Inflammatory macrophage treated with lipopolysaccharide for 1 hour (primary cell): ENCODE results near the gene AKAP13.
A peak's percentile ranks its signal among the peaks of the same experiment; 100 is the strongest.

Experiments
- DNase-seq, 2 donors: peaks; one replicate each; pipeline ENCODE4 v3.0.0-alpha.2; 2020 to 2022

AKAP13 gene

GRCh38 chr15:85543741-85544155, 163.3 kb downstream of the AKAP13 start:
- no peak for DNase-seq

DNA sequence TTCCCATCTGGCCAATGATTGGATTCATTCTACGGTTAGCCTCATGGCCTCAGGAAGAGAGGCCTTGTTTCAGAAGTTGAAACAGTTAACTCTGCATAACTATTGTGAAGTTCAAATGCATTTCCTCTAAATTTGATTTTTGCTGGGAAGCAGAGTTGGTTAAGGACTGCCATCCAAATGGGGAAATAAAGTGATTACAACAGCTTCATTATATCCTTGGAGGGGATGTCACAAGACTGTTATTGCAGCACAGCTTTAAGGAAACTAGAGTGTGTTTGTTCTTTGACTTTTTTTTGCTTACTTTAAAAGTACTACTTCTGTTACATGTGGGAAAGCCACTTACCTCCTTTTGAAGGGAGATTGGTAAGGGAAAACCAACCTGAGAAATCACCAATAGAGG, 164.8 kb downstream of the AKAP13 start:
- DNase-seq = peak; percentile 92 to 96

DNA sequence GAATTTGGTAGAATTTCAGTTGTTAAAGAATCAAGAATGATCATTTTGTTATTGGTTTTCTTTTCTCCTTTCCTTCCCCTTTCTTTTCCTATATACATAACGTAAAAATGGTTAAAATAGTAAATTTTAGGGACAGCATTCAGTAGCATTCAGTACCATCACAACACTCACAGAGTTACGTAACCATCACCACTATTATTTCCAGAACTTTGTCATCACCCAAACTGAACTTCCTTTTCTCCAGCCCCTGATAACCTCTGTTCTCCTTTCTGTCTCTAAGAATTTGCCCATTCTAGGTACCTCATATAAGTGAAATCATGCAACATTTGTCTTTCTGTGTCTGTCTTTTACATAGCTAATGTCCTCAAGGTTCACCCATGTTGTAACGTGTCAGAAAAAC, 165.3 kb downstream of the AKAP13 start:
- peak; percentile 79 to 88 for DNase-seq

DNA sequence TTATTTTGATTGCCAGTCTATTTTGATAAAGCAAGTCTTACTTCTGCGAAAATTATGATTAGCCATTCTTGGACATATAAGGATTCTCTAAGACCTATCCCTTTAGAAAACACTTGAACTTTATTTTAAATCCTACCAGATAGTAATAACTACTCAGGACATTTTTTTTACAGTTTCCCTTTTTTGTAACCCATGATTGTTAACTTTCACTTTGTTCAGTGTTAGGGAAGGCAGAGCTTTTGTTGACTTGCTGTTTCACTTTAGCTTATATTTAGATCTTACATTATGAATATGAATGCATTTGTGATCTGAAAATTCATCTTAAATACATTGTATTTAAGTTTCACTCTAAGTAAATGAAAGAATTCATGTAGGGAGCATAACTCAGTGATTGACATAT, 167.0 kb downstream of the AKAP13 start:
- DNase-seq = peak; percentile 58 to 68

DNA sequence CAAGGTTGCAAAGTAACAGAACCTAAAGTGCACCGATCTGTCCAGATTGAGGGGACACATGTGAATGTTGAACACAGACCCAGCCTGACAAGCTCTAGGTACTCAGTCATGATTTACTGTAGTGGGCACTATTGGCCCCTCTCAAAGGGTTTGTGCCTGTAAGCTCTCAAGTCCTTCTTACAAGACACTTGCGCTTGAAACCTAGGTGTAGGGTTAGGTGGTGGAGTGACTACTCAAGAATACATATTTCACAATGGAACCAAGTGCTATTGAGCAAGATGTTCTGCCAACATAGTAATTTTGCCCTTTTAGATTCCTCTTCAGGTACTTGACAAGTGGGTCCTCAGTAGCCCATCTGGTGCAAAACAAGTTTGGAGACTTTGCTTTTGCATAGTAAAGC, 169.9 kb downstream of the AKAP13 start:
- DNase-seq = no peak

- DNase-seq = no peak
These were observed 170.9 kb downstream of the AKAP13 start for GRCh38 chr15:85551221-85551832.

GRCh38 chr15:85554852-85555521, 174.6 kb downstream of the AKAP13 start:
- DNase-seq = peak; percentile 55 to 65

DNA sequence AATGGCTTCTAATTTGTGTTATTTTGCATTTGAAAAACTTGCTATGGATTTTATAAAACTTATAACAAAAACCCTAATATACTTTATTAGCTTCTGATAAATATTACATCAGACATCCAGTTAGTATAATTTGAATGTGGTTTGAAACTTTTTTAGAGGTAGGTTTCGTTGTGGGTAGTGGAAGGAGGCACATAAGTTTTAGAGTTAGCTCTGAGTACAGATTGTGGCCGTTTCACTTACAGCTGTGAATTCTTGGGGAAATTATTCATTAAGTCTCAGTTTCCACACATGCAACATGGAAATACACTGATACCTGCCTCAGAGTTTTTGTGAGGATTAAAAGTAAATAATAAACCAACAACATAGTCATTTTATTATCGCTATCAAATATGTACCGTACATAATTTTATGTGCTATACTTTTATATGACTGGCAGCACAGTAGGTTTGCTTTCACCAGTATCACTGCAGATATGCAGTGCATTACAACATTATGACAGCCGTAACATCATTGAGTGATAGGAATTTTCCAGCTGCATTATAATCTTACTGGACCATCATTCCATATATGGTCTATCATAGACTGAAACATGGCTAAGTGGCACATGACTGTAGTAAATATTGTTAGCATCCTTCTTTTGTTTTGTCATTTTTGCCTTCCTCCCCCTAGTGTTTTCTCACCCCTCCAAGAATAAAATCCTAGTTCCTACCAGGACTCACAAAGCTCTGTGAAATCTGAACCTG, 175.6 kb downstream of the AKAP13 start:
- no peak for DNase-seq

GRCh38 chr15:85556618-85556895, 176.2 kb downstream of the AKAP13 start:
- no peak for DNase-seq

DNA sequence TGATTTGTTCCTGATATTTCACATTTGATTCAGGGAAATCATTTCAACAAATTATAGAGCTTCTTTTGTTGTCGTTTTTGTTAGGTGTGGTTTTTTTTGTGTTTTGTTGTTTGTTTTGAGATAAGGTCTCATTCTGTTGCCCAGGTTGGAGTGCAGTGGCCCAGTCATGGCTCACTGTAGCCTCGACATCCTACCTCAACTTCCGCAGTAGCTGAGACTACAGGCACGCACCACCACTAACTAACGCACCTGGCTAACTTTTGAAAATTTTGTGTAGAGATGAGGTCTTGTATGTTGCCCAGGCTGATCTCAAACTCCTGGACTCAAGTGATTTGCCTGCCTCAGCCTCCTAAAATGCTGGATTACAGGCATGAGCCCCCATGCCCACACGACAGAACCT, 177.0 kb downstream of the AKAP13 start:
- no peak for DNase-seq

GRCh38 chr15:85558848-85559247, 178.4 kb downstream of the AKAP13 start:
- DNase-seq = no peak

GRCh38 chr15:85559530-85559929, 179.1 kb downstream of the AKAP13 start:
- no peak for DNase-seq

DNA sequence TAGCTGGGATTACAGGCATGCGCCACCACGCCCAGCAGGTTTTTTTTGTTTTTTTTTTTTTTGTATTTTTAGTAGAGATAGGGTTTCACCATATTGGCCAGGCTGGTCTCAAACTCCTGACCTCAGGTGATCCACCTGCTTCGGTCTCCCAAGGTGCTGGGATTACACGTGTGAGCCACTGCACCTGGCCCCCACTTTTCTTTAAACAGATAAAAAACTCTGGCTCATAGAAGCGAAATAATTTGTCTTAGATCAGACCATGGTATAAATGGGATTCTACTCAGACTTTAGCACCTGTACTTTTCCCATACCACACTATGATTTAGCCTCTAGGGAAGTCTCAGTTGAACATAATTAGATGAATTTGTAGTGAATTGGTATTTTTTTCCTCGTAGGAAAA, 182.4 kb downstream of the AKAP13 start:
- DNase-seq = no peak

- no peak for DNase-seq
These were observed 182.9 kb downstream of the AKAP13 start for GRCh38 chr15:85563328-85563727.

DNA sequence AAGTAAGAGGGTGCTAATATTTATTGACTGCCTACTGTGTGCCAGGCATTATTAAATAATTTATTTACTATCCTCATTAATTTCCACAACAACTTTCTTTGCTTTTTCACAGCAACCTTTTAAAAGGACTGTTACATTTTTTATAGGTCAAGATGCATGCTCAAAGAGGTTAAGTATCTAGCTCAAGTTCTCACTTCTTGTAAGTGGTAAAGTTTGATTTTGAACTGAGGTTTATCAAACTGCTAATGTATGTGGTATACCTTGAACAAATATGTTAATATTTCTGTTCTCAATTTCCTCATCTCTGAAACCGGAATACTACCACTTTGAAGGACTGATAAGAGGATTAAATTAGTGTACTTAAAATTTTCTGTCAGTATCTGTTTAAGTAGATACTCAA, 183.3 kb downstream of the AKAP13 start:
- DNase-seq = no peak

DNA sequence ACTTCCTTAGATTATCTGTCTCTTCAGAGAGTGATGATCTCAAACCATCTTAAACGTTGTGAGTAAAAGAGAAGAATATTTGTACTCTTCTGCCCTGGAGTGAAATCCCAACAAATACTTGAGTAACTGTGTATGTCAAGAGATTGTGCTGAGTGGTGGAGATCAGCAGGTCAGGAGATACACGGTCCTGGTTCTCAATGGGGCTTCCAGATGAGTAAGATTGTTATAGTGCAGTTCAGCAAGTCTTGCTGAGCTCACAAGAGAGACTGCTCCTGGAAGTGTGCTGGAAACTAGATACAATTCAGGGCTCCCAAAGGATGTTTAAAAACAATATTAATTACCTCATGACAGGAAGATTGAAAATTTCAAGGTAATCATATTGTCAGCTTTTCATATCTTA, 184.3 kb downstream of the AKAP13 start:
- no peak for DNase-seq

- no peak for DNase-seq
These were observed 187.9 kb downstream of the AKAP13 start for GRCh38 chr15:85568261-85568808.

- DNase-seq = peak; percentile 42 to 57
These were observed 189.9 kb downstream of the AKAP13 start for GRCh38 chr15:85570336-85570735.

- DNase-seq = no peak
These were observed 191.4 kb downstream of the AKAP13 start for GRCh38 chr15:85571780-85572179.

- no peak for DNase-seq
These were observed 196.0 kb downstream of the AKAP13 start for GRCh38 chr15:85576392-85576791.

GRCh38 chr15:85578941-85579701, 198.7 kb downstream of the AKAP13 start:
- DNase-seq = peak; percentile 64 to 78

DNA sequence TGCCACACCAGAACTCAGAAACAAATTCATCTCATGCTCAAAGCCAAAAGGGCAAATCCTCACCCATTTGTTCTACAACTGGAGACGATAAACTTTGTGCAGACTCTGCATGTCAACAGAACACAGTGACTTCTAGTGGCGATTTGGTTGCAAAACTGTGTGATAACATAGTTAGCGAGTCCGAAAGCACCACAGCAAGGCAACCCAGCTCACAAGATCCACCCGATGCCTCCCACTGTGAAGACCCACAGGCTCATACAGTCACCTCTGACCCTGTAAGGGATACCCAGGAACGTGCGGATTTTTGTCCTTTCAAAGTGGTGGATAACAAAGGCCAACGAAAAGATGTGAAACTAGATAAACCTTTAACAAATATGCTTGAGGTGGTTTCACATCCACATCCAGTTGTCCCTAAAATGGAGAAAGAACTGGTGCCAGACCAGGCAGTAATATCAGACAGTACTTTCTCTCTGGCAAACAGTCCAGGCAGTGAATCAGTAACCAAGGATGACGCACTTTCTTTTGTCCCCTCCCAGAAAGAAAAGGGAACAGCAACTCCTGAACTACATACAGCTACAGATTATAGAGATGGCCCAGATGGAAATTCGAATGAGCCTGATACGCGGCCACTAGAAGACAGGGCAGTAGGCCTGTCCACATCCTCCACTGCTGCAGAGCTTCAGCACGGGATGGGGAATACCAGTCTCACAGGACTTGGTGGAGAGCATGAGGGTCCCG, 199.7 kb downstream of the AKAP13 start:
- peak; percentile 83 to 87 for DNase-seq

GRCh38 chr15:85580879-85581278, 200.5 kb downstream of the AKAP13 start:
- DNase-seq = peak; percentile 68 to 86
